Pancreas (tissue), 10 donors: Measurements from ENCODE around the gene RPL18. TPM values are rescaled to one million over a fixed set of nuclear protein-coding genes. Genes with fewer than 3 reads are reported as not detected.
A peak's percentile ranks its signal among the peaks of the same experiment; 100 is the strongest.

Experiments used
- ATAC-seq, 4 donors: fragments of 200-7000 bp; cut with Tn5 transposase; one replicate each; pipeline versions ENCODE4 v1.8.0 to v1.9.1; 2020; ENCODE audit warnings: mild to moderate bottlenecking in 4 of 4, moderate library complexity in 4 of 4
- DNase-seq, 6 donors: peaks; one replicate each; pipeline ENCODE4 v3.0.0-alpha.2; 2020
- FAIRE-seq: peaks from 2 replicates; lab custom pipeline; 2012; peaks lifted over from hg19 to GRCh38; lab: Jason Lieb, UNC
- H3K27ac ChIP-seq, 4 donors: fragments of 200-600 bp; sonication (generic); 1 replicate in 3 of 4; 2 replicates in 1 of 4; pipeline versions ENCODE4 v1.5.0 to v1.8.0; 2020
- H3K27me3 ChIP-seq, 4 donors: fragments of 200-600 bp; one replicate each; pipeline ENCODE4 v1.8.0; 2021
- H3K36me3 ChIP-seq, 3 donors: fragments of 200-600 bp; sonication (generic) in 1 of 3; one replicate each; pipeline versions ENCODE4 v1.5.0 to v1.8.0; 2020 to 2021
- H3K4me1 ChIP-seq, 3 donors: fragments of 200-600 bp; one replicate each; pipeline ENCODE4 v1.8.0; 2021
- H3K4me3 ChIP-seq, 4 donors: fragments of 200-600 bp; sonication (generic) in 2 of 4; one replicate each; pipeline versions ENCODE4 v1.5.0 to v1.8.0; 2020 to 2021
- H3K9me3 ChIP-seq, 4 donors: fragments of 200-600 bp; one replicate each; pipeline ENCODE4 v1.8.0; 2021
- CTCF ChIP-seq, 4 donors: fragments of 200-600 bp; sonication (generic) in 3 of 4; IDR thresholded peaks; one replicate each; pipeline versions ENCODE4 v1.5.0 to v1.8.0; 2021; ENCODE audit warnings: antibody characterized with exemption in 4 of 4
- WGBS, 2 donors: extraction: QIAGEN DNeasy Blood & Tissue Kit; methylation state at CpG; one replicate each; pipeline ENCODE4 v1.1.7; 2013; 5-methylcytosine and 5-hydroxymethylcytosine counted together
- intact Hi-C, 3 donors: fragments of 100-400 bp; cut with DNase I; formaldehyde crosslinking; loops; one replicate each; pipeline versions ENCODE4 v1.11.1 to v1.14.2; 2022
- polyA plus RNA-seq, 2 donors: library from polyadenylated mRNA; stranded (reverse); fragments of 200-250 nt; gene quantifications; one replicate each; pipeline ENCODE4 v1.2.3, GENCODE V29; 2013
- total RNA-seq, 6 donors: library from RNA; stranded (reverse); fragmentation: NEBNext Ultra II Directional in 4 of 6; extraction: Animal tissue kit (Norgen Biotek cat#: 25700) in 4 of 6; gene quantifications; one replicate each; pipeline versions ENCODE4 v1.2.1 to v1.2.4, GENCODE V29; 2021 to 2023
- donor health status: healthy with polysubstance abuse.
- donor health status: DM: no; HTN: no; CAD: no; lungs with moderate emphysema.
- donor health status: DM: no; HTN: no; CAD: no.
- donor health status: control.
- donor health status: control.
- donor health status: Bipolar disorder and iron deficiency.
- donor health status: DM: yes; HTN: yes; CAD: no.
- donor health status: DM: no; HTN: no; CAD: no.
- donor health status: DM: no; HTN: no; CAD: no.
- donor health status: DM: yes; HTN: yes; CAD: no.

The RPL18 gene
- total and polyA plus RNA-seq, 8 donors, result 881 to 2,344 (median 1,245) TPM

DNA sequence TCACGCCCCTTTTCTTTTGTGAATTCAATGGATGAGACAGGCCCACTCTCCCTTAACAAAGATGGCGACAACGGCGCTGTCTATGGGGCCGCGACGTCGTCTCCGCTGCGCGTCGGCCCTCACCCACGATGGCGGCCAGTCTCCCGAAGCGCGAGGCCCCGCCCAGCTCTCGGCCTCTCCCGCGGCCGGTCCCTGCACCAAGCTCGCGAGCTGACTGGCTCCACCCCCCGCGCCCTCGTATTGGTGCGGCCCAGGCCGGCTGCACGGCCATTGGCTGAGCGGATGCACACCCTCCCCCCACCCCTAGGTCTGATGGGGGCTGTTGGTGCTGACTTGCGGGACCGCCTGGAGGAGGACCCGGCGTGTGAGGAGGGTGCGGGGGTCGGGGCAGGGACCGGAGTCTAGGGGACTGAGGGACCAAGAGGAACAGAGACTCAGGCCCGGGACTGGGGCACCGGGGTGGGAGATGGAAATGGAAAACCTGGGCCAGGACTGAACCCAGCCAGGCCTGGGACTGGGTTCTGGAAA is 5.2 kb upstream of the RPL18 start:
- peak; percentile 91 for FAIRE-seq

GRCh38 chr19:48623556-48624066 is 4.6 kb upstream of the RPL18 start:
- ATAC-seq (no peak), DNase-seq (no peak), FAIRE-seq (no peak)
- H3K9me3 ChIP-seq, result no peaks in the 10 kb centered on the region
- H3K4me3 ChIP-seq, result peak overlapping the region in 2 of 4 donors; percentile 30 to 51
- no peak for TF ChIP-seq CTCF (IDR thresholded peaks at IDR 0.05)
- H3K27me3 ChIP-seq, result no peaks in the 10 kb centered on the region
- H3K36me3 ChIP-seq, result no peaks in the 10 kb centered on the region
- peaks cover 0 to 17% (median 0%) of the 10 kb centered on the region in 3 donors for H3K4me1 ChIP-seq
- peak overlapping the region; percentile 20 to 69 (median 40) for H3K27ac ChIP-seq
- WGBS, 2 donors, result 27 to 28% methylated on average over 8 of the region's 8 CpGs
- intact Hi-C loops, result no loop called here

More for the DNA sequence above, 5.2 kb upstream of the RPL18 start:
- Histone ChIP-seq H3K9me3 (no peaks in the 10 kb centered on the region), H3K4me3 (peak overlapping the region; percentile 4 to 51 (median 24)), H3K36me3 (no peaks in the 10 kb centered on the region), H3K27ac (peak overlapping the region; percentile 42 to 69 (median 53)), H3K4me1 (peaks cover 0 to 17% (median 0%) of the 10 kb centered on the region in 3 donors), H3K27me3 (no peaks in the 10 kb centered on the region)
- no peak for TF ChIP-seq CTCF (IDR thresholded peaks at IDR 0.05)
- 1% methylated on average over 39 to 40 of the region's 40 CpGs for WGBS, 2 donors
- DNase-seq (peak; percentile 97 to 98 (median 98)), ATAC-seq (peak; percentile 81 to 87 (median 84))
- intact Hi-C loops, result no loop called here

GRCh38 chr19:48619692-48620585 is 961 bp upstream of the RPL18 start:
- 26 to 30% methylated on average over 6 of the region's 6 CpGs for WGBS, 2 donors
- Histone ChIP-seq H3K9me3 (no peaks in the 10 kb centered on the region), H3K4me1 (peaks cover 8 to 31% (median 12%) of the 10 kb centered on the region in 3 donors), H3K36me3 (peaks cover 0 to 24% (median 20%) of the 10 kb centered on the region in 3 donors), H3K27me3 (no peaks in the 10 kb centered on the region), H3K27ac (peak overlapping the region; percentile 73 to 89 (median 80)), H3K4me3 (peak overlapping the region; percentile 13 to 68 (median 50))
- DNase-seq (peak in 2 of 6 donors; percentile 34 to 36), ATAC-seq (no peak), FAIRE-seq (no peak)
- intact Hi-C loops, result no loop called here
- no peak for TF ChIP-seq CTCF (IDR thresholded peaks at IDR 0.05)

GRCh38 chr19:48618278-48618915 is 581 bp downstream of the RPL18 start:
- 1% methylated on average over 18 of the region's 18 CpGs for WGBS, 2 donors
- Histone ChIP-seq H3K36me3 (peaks cover 0 to 24% (median 22%) of the 10 kb centered on the region in 3 donors), H3K27me3 (no peaks in the 10 kb centered on the region), H3K27ac (peak overlapping the region; percentile 56 to 89 (median 80)), H3K4me1 (peaks cover 8 to 27% (median 12%) of the 10 kb centered on the region in 3 donors), H3K9me3 (no peaks in the 10 kb centered on the region), H3K4me3 (peak overlapping the region; percentile 63 to 93 (median 76))
- DNase-seq, result peak in 4 of 6 donors; percentile 8 to 78 (median 62)
- ATAC-seq, result no peak
- FAIRE-seq, result no peak
- TF ChIP-seq CTCF (IDR thresholded peaks at IDR 0.05), result no peak
- intact Hi-C loops, result no loop called here
